ENCODE measurements around the gene HELT.
"Not testable (repeated sequence)": the region's sequence is repeated elsewhere in the genome, so short reads cannot be mapped to it uniquely, and the experiment has no call there.

DNA sequence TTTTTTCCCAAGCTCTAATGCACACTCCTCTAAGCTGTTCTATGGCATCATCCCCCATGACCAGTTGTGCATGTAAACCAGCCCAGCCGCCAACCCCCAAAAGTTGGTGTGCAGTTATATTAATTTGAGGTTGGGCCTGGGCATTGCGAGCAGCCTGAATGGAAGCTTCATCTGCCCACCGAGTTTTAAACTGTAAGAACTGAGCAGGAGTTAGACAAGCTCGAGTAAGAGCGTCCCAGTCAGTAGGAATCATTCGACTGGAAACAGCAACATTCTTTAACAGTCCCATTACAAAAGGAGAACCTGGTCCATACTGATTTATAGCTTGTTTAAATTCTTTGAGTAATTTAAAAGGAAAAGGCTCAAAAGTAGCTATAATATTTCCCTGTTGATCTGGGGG, 32.0 kb downstream of the HELT start:
- TF ChIP-seq, protein P1, sequence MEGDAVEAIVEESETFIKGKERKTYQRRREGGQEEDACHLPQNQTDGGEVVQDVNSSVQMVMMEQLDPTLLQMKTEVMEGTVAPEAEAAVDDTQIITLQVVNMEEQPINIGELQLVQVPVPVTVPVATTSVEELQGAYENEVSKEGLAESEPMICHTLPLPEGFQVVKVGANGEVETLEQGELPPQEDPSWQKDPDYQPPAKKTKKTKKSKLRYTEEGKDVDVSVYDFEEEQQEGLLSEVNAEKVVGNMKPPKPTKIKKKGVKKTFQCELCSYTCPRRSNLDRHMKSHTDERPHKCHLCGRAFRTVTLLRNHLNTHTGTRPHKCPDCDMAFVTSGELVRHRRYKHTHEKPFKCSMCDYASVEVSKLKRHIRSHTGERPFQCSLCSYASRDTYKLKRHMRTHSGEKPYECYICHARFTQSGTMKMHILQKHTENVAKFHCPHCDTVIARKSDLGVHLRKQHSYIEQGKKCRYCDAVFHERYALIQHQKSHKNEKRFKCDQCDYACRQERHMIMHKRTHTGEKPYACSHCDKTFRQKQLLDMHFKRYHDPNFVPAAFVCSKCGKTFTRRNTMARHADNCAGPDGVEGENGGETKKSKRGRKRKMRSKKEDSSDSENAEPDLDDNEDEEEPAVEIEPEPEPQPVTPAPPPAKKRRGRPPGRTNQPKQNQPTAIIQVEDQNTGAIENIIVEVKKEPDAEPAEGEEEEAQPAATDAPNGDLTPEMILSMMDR (tag by site-specific recombination; IDR thresholded peaks at IDR 0.05) = not testable (repeated sequence)
- TF ChIP-seq TCF7L2 (IDR thresholded peaks at IDR 0.05; ENCODE audit: borderline replicate concordance, low read depth, low read length); ZSCAN30 (tag by site-specific recombination; IDR thresholded peaks at IDR 0.05); GLIS2 (tag by site-specific recombination; IDR thresholded peaks at IDR 0.05); ZNF211 (tag by site-specific recombination; IDR thresholded peaks at IDR 0.05; ENCODE audit: low read depth): not testable (repeated sequence)
- TF ChIP-seq, protein P2, sequence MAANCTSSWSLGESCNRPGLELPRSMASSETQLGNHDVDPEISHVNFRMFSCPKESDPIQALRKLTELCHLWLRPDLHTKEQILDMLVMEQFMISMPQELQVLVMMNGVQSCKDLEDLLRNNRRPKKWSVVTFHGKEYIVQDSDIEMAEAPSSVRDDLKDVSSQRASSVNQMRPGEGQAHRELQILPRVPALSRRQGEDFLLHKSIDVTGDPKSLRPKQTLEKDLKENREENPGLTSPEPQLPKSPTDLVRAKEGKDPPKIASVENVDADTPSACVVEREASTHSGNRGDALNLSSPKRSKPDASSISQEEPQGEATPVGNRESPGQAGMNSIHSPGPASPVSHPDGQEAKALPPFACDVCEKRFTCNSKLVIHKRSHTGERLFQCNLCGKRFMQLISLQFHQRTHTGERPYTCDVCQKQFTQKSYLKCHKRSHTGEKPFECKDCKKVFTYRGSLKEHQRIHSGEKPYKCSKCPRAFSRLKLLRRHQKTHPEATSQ (tag by site-specific recombination; IDR thresholded peaks at IDR 0.05) = not testable (repeated sequence)
- TF ChIP-seq, protein P3, sequence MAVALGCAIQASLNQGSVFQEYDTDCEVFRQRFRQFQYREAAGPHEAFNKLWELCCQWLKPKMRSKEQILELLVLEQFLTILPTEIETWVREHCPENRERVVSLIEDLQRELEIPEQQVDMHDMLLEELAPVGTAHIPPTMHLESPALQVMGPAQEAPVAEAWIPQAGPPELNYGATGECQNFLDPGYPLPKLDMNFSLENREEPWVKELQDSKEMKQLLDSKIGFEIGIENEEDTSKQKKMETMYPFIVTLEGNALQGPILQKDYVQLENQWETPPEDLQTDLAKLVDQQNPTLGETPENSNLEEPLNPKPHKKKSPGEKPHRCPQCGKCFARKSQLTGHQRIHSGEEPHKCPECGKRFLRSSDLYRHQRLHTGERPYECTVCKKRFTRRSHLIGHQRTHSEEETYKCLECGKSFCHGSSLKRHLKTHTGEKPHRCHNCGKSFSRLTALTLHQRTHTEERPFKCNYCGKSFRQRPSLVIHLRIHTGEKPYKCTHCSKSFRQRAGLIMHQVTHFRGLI (tag by site-specific recombination; IDR thresholded peaks at IDR 0.05) = not testable (repeated sequence)

Measured in HEK293 (cell line).